Spleen (tissue), 11 donors: ENCODE results near the gene DNAH17. TPM values are rescaled to one million over a fixed set of nuclear protein-coding genes. Genes with fewer than 3 reads are reported as not detected.

Experiments used
- DNase-seq: peaks from one replicate; pipeline ENCODE4 v3.0.0-alpha.2; 2020
- H3K27ac ChIP-seq, 8 donors: fragments of 200-600 bp; sonication (generic) in 7 of 8; 1 replicate in 4 of 8; 2 replicates in 4 of 8; pipeline versions ENCODE4 v1.5.0 to v1.8.0; 2016 to 2021; ENCODE audit warnings: inconsistent platforms in 4 of 8, mild to moderate bottlenecking in 4 of 8, moderate library complexity in 1 of 8
- H3K27me3 ChIP-seq, 7 donors: fragments of 200-600 bp; sonication (generic) in 6 of 7; replicated peaks in 1 of 7; 1 replicate in 4 of 7; 2 replicates in 3 of 7; pipeline versions ENCODE4 v1.5.0 to v1.8.0; 2016 to 2021; ENCODE audit warnings: inconsistent platforms in 3 of 7, mild to moderate bottlenecking in 1 of 7
- H3K36me3 ChIP-seq, 6 donors: fragments of 200-600 bp; sonication (generic) in 5 of 6; 1 replicate in 4 of 6; 2 replicates in 2 of 6; pipeline versions ENCODE4 v1.5.0 to v1.8.0; 2016 to 2021; ENCODE audit warnings: inconsistent platforms in 2 of 6
- H3K4me1 ChIP-seq, 6 donors: fragments of 200-600 bp; sonication (generic) in 5 of 6; 1 replicate in 3 of 6; 2 replicates in 3 of 6; pipeline versions ENCODE4 v1.5.0 to v1.8.0; 2016 to 2021; ENCODE audit warnings: inconsistent platforms in 3 of 6
- H3K4me3 ChIP-seq, 8 donors: fragments of 200-600 bp; sonication (generic) in 7 of 8; 1 replicate in 4 of 8; 2 replicates in 4 of 8; pipeline versions ENCODE4 v1.5.0 to v1.8.0; 2016 to 2021; ENCODE audit warnings: inconsistent platforms in 4 of 8, mild to moderate bottlenecking in 4 of 8, moderate library complexity in 2 of 8
- H3K9me3 ChIP-seq, 8 donors: fragments of 200-600 bp; sonication (generic) in 7 of 8; 1 replicate in 4 of 8; 2 replicates in 4 of 8; pipeline versions ENCODE4 v1.5.0 to v1.8.0; 2016 to 2021; ENCODE audit warnings: inconsistent platforms in 4 of 8
- CTCF ChIP-seq, 11 experiments: fragments of 200-600 bp in 7 of 11; fragments of 450-650 bp in 4 of 11; sonication (generic) in 4 of 11; IDR thresholded peaks in 8 of 11; conservative IDR thresholded peaks in 3 of 11; 1 replicate in 7 of 11; 2 replicates in 4 of 11; pipeline versions ENCODE4 v1.4.0 to v1.8.0; 2016 to 2021; ENCODE audit warnings: antibody characterized with exemption in 11 of 11, inconsistent platforms in 4 of 11, mild to moderate bottlenecking in 1 of 11
- POLR2A ChIP-seq, 3 donors: fragments of 450-650 bp; IDR thresholded peaks; one replicate each; pipeline ENCODE4 v1.5.1; 2017; ENCODE audit warnings: antibody characterized with exemption in 3 of 3, mild to moderate bottlenecking in 1 of 3
- POLR2AphosphoS5 ChIP-seq, 3 donors: sonication (generic); formaldehyde crosslinking; IDR thresholded peaks; one replicate each; pipeline ENCODE4 v1.5.1; 2017; ENCODE audit warnings: antibody characterized with exemption in 3 of 3
- WGBS, 5 donors: extraction: QIAGEN DNeasy Blood & Tissue Kit in 3 of 5; methylation state at CpG; one replicate each; pipeline versions ENCODE4 v1.1.5 to v1.1.7; 2013 to 2018; 5-methylcytosine and 5-hydroxymethylcytosine counted together
- intact Hi-C: fragments of 100-400 bp; cut with DNase I; formaldehyde crosslinking; loops from one replicate; pipeline ENCODE4 v1.15.0; 2023; ENCODE audit warnings: low total_unique reads
- polyA plus RNA-seq, 3 donors: library from polyadenylated mRNA; stranded (reverse); fragments of 200-250 nt; gene quantifications; one replicate each; pipeline ENCODE4 v1.2.1, GENCODE V29; 2013
- total RNA-seq, 7 donors: library from RNA; depleted of rRNA in 3 of 7; stranded (reverse); fragments of >200 nt in 3 of 7; fragmentation: NEBNext Ultra II Directional in 4 of 7; extraction: Animal tissue kit (Norgen Biotek cat#: 25700) in 4 of 7; gene quantifications; one replicate each; pipeline versions ENCODE4 v1.1.0 to v1.2.1, GENCODE V29; 2016 to 2021
- donor health status: healthy with polysubstance abuse.
- donor health status: DM: no; HTN: no; CAD: no; lungs with moderate emphysema.
- donor health status: DM: no; HTN: no; CAD: no.
- donor health status: Bipolar disorder and iron deficiency.
- donor health status: healthy.
- donor health status: DM: no; HTN: no; CAD: no.
- donor health status: DM: yes; HTN: yes; CAD: no.

Gene DNAH17
- total and polyA plus RNA-seq, 10 donors, result 0.06 to 1.0 (median 0.72) TPM; not detected in 1

DNA sequence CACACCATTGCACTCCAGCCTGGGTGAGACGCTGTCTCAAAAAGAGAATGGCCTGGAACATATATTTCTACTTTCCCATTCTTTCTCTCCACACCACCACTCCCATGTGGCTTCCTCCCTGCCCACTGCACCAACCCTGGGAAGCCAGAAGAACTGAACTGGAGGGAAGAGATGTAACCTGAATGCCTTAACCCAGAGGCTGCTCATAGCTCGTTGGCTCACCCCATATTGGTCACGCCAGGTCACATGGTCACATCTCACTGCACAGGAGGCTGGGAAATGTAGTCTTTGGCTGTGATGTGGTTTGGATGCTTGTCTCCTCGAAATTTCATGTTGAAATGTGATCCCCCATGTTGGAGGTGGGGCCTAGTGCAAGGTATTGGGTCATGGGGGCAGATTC is 5.9 kb upstream of the DNAH17 start:
- Histone ChIP-seq H3K4me3 (no peak overlapping the region), H3K4me1 (peaks cover 0 to 9% (median 0%) of the 10 kb centered on the region in 6 donors), H3K36me3 (no peaks in the 10 kb centered on the region), H3K27ac (no peak overlapping the region), H3K27me3 (peaks cover 0 to 12% (median 0%) of the 10 kb centered on the region in 7 donors), H3K9me3 (no peaks in the 10 kb centered on the region)
- no peak for TF ChIP-seq POLR2AphosphoS5 (IDR thresholded peaks at IDR 0.05)
- TF ChIP-seq CTCF (IDR thresholded peaks at IDR 0.05 in 8 of 11, conservative IDR thresholded peaks at IDR 0.05 in 3 of 11), result no peak
- no peak for TF ChIP-seq POLR2A (IDR thresholded peaks at IDR 0.05)
- DNase-seq, result peak; percentile 32
- WGBS, 5 donors, result 43 to 55% (median 48%) methylated on average over 4 of the region's 4 CpGs
- intact Hi-C loops, result no loop called here

DNA sequence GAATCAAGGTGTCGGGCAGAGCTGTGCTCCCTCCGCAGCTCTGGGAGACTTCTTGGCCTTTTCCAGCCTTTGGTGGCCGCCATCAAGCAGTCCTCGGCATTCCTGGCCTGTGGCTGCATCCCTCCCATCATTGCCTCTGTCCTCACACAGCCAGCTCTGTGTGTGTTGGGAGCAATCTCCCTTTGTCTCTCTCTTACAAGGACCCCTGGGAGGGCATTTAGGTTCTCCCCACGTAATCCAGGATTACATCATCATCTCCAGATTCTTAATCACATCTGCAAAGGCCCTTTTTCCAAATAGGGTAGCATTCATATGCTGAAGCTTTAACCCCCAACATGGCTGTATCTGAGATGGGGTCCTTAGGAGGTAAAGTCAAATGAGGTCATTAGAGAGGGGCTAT is 4.1 kb upstream of the DNAH17 start:
- Histone ChIP-seq H3K4me1 (peaks cover 0 to 9% (median 0%) of the 10 kb centered on the region in 6 donors), H3K4me3 (no peak overlapping the region), H3K27ac (no peak overlapping the region), H3K27me3 (peaks cover 0 to 16% (median 0%) of the 10 kb centered on the region in 7 donors), H3K9me3 (no peaks in the 10 kb centered on the region), H3K36me3 (no peaks in the 10 kb centered on the region)
- DNase-seq, result no peak
- intact Hi-C loops, result no loop called here
- TF ChIP-seq CTCF (IDR thresholded peaks at IDR 0.05 in 8 of 11, conservative IDR thresholded peaks at IDR 0.05 in 3 of 11), result no peak
- TF ChIP-seq POLR2A (IDR thresholded peaks at IDR 0.05), result no peak
- no peak for TF ChIP-seq POLR2AphosphoS5 (IDR thresholded peaks at IDR 0.05)
- 77 to 92% (median 85%) methylated on average over 5 of the region's 5 CpGs for WGBS, 5 donors

DNA sequence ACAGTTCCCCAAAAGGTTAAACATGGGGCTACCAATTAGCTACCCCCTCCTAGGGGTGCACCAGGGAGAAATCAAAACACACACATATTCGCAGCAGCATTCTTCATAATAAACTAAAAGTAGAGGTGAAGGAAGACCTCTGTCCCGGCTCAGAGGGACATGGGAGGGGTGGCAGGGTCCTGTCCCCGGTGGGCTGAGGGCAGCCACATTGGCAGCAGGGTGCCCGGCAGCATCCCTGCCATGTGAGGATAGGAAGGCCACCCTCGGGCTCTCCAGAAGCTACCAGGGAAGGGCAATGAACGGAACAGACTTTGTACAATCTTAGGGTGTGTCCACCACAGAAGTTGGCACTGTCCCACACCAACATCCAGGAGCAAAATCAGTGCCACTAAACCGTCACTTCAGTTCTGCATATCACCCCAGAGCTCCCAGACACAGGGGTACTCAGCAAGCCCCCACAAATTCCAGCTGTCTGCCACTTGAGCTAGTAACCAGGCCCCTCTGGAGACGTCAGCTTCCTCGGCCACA is 3.1 kb upstream of the DNAH17 start:
- no peak overlapping the region for H3K4me3 ChIP-seq
- no peak for DNase-seq
- H3K27ac ChIP-seq, result no peak overlapping the region
- H3K4me1 ChIP-seq, result peaks cover 0 to 9% (median 0%) of the 10 kb centered on the region in 6 donors
- intact Hi-C loops, result no loop called here
- peaks cover 0 to 16% (median 0%) of the 10 kb centered on the region in 7 donors for H3K27me3 ChIP-seq
- WGBS, 5 donors, result 63 to 81% (median 72%) methylated on average over 9 of the region's 9 CpGs
- no peaks in the 10 kb centered on the region for H3K36me3 ChIP-seq
- no peak for TF ChIP-seq POLR2AphosphoS5 (IDR thresholded peaks at IDR 0.05)
- TF ChIP-seq CTCF (IDR thresholded peaks at IDR 0.05 in 8 of 11, conservative IDR thresholded peaks at IDR 0.05 in 3 of 11), result no peak
- TF ChIP-seq POLR2A (IDR thresholded peaks at IDR 0.05), result no peak
- H3K9me3 ChIP-seq, result no peaks in the 10 kb centered on the region

GRCh38 chr17:78576389-78577112 is 645 bp downstream of the DNAH17 start:
- Histone ChIP-seq H3K4me3 (no peak overlapping the region), H3K27ac (no peak overlapping the region), H3K4me1 (peaks cover 0 to 9% (median 0%) of the 10 kb centered on the region in 6 donors), H3K27me3 (peaks cover 0 to 4% (median 0%) of the 10 kb centered on the region in 7 donors), H3K9me3 (no peaks in the 10 kb centered on the region), H3K36me3 (no peaks in the 10 kb centered on the region)
- WGBS, 5 donors, result 77 to 92% (median 81%) methylated on average over 22 to 23 of the region's 23 CpGs
- TF ChIP-seq POLR2A (IDR thresholded peaks at IDR 0.05) (no peak), POLR2AphosphoS5 (IDR thresholded peaks at IDR 0.05) (no peak), CTCF (IDR thresholded peaks at IDR 0.05 in 8 of 11, conservative IDR thresholded peaks at IDR 0.05 in 3 of 11) (no peak)
- DNase-seq, result no peak
- intact Hi-C loops, result no loop called here
